Mammary epithelial cell (primary cell): ENCODE results near the gene HS3ST3B1.

Experiments
- CTCF ChIP-seq, 2 donors: IDR thresholded peaks in 1 of 2; conservative IDR thresholded peaks in 1 of 2; 2 replicates each; pipeline ENCODE4 v1.5.1; 2011 to 2012; ENCODE audit warnings: inconsistent platforms in 2 of 2, low read length in 2 of 2, mild to moderate bottlenecking in 2 of 2, control low read depth in 1 of 2, low read depth in 1 of 2; ENCODE audit not compliant: insufficient read depth in 1 of 2; ENCODE audit errors: extremely low read depth in 1 of 2
- EZH2 ChIP-seq: IDR thresholded peaks from 2 replicates; pipeline ENCODE4 v1.6.1; 2012; ENCODE audit warnings: low read length, inconsistent platforms, borderline replicate concordance

DNA sequence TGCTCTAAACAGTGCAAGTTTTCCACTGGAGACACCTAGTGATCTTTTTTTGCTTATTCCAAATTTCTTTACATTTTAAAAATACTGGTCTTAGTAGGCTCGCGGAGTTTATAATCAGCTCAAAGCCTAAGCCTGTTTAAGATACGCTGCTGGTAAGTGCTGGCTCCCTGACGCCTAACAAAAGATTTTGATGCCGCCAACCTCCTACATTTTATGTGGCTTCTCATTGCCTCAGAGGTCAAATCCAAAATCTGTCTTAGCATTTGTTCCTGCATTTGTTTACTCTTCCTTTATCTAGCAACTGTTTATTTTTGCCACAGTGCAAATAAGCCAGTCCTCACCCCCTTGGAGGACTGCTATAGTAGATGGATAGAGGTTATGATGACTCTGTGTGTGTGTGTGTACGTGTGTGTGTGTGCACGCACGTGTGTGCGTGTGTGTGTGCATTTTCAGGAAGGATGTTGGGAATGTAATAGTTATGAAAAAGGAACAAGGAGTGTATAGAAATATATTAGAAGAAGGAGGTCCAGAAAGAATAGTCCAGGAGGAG, 24.8 kb downstream of the HS3ST3B1 start:
- TF ChIP-seq EZH2, result no peak
- no peak for TF ChIP-seq CTCF (conservative IDR thresholded peaks at IDR 0.05 in 1 of 2, IDR thresholded peaks at IDR 0.05 in 1 of 2; ENCODE audit: extremely low read depth in 1 of 2, insufficient read depth in 1 of 2, low read depth in 1 of 2, low read length in 2 of 2)
